ENCODE data around the gene TCOF1. TPM values are rescaled to one million over a fixed set of nuclear protein-coding genes. Genes with fewer than 3 reads are reported as not detected.

The TCOF1 gene
- total RNA-seq, 4 donors from 2014 or later = 9.4 to 40.0 (median 20.1) TPM

DNA sequence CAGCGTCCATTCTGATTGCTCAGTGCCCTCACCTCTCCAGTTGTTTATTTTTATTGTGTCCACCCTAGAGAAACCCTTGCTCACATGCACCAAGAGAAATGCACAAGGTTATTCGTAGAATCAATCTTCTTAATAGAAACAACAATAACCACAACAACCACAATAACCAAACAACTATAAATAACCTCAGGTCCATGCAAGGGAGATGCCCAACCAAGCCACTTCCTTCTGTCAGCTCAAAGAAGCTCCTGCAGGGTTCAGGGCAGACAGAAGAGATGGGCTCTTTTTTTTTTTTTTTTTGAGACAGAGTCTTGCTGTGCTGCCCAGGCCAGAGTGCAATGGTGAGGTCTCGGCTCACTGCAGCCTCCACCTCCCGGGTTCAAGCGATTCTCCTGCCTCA lies 14.9 kb upstream of the TCOF1 start:
- H3K9me3 ChIP-seq = no peaks in the 10 kb centered on the region
- H3K4me1 ChIP-seq = no peaks in the 10 kb centered on the region
- intact Hi-C loops (cut with DNase I; ENCODE audit: low total_unique reads) = loop anchor here (10.0 kb wide), 1 partner anchor 68 kb away; no protein-coding TSS in a partner anchor
- no peaks in the 10 kb centered on the region for H3K27me3 ChIP-seq
- H3K36me3 ChIP-seq = no peaks in the 10 kb centered on the region
- no peak overlapping the region for H3K27ac ChIP-seq
- DNase-seq = no peak
- TF ChIP-seq POLR2A (IDR thresholded peaks at IDR 0.05) = no peak
- TF ChIP-seq, protein P1, sequence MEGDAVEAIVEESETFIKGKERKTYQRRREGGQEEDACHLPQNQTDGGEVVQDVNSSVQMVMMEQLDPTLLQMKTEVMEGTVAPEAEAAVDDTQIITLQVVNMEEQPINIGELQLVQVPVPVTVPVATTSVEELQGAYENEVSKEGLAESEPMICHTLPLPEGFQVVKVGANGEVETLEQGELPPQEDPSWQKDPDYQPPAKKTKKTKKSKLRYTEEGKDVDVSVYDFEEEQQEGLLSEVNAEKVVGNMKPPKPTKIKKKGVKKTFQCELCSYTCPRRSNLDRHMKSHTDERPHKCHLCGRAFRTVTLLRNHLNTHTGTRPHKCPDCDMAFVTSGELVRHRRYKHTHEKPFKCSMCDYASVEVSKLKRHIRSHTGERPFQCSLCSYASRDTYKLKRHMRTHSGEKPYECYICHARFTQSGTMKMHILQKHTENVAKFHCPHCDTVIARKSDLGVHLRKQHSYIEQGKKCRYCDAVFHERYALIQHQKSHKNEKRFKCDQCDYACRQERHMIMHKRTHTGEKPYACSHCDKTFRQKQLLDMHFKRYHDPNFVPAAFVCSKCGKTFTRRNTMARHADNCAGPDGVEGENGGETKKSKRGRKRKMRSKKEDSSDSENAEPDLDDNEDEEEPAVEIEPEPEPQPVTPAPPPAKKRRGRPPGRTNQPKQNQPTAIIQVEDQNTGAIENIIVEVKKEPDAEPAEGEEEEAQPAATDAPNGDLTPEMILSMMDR (IDR thresholded peaks at IDR 0.05) = no peak
- no peak overlapping the region for H3K4me3 ChIP-seq

DNA sequence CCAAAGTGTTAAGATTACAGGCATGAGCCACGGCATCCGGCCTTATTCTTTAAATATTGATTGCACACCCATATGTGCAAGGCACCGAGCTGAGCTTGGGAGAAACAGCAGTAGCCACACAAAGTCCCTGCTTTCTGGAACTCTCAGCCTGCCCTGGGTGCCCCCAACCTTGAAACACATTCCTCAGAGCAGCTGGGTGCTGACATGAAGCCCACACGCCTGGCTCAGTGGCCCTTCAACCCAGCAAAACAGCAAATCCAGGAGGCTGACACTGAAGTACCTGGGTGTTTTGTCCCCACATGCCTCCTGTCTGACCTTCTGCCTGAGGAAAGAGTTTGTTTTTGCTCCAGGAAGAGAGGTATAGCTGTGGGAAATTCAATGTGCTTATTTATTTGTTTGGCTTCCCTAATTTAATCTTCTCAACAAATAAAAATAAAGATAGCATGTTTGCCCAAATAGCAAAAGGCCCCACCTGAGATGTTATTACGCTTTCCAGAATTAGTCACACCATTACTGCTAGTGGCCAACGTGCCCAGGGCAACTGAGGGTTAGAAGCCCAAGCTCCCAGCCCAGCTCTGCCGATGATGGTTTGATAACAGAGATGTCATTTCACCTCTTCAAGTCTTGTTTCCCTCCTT lies 13.4 kb upstream of the TCOF1 start:
- DNase-seq = no peak
- H3K27me3 ChIP-seq = no peaks in the 10 kb centered on the region
- H3K9me3 ChIP-seq = no peaks in the 10 kb centered on the region

DNA sequence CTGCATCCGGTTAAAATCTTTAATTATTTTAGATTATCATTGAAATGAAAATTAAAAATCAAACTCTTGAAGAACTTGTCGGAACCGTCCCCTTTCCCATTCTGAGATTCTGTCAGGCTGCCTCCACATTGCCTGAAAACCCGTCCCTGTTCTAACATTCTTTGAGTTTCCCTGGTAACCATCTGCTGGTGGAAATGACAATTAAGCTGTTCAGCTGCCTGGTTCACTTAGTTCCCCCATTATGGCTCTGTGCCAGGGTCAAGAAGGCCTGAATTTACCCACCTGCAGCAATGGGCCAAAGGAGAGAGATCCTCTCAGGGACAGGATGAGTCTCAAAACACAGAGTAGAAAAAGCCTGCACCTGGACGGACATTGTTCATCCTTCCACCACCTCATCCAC lies 11.8 kb upstream of the TCOF1 start:
- no peak overlapping the region for H3K4me3 ChIP-seq
- TF ChIP-seq, protein P1 (IDR thresholded peaks at IDR 0.05) = no peak
- TF ChIP-seq POLR2A (IDR thresholded peaks at IDR 0.05) = no peak
- no peak overlapping the region for H3K27ac ChIP-seq
- intact Hi-C loops (cut with DNase I; ENCODE audit: low total_unique reads) = loop anchor here (10.0 kb wide), 1 partner anchor 71 kb away; no protein-coding TSS in a partner anchor
- no peaks in the 10 kb centered on the region for H3K4me1 ChIP-seq
- H3K36me3 ChIP-seq = no peaks in the 10 kb centered on the region
- H3K27me3 ChIP-seq = no peaks in the 10 kb centered on the region
- no peak for DNase-seq
- H3K9me3 ChIP-seq = no peaks in the 10 kb centered on the region

More for the DNA sequence above, 13.4 kb upstream of the TCOF1 start:
- H3K4me1 ChIP-seq = no peaks in the 10 kb centered on the region
- intact Hi-C loops (cut with DNase I; ENCODE audit: low total_unique reads) = loop anchor here (10.0 kb wide), 1 partner anchor 69 kb away; no protein-coding TSS in a partner anchor
- no peak overlapping the region for H3K27ac ChIP-seq
- TF ChIP-seq POLR2A (IDR thresholded peaks at IDR 0.05) = no peak
- TF ChIP-seq, protein P1 (IDR thresholded peaks at IDR 0.05) = no peak
- H3K36me3 ChIP-seq = no peaks in the 10 kb centered on the region
- no peak overlapping the region for H3K4me3 ChIP-seq

DNA sequence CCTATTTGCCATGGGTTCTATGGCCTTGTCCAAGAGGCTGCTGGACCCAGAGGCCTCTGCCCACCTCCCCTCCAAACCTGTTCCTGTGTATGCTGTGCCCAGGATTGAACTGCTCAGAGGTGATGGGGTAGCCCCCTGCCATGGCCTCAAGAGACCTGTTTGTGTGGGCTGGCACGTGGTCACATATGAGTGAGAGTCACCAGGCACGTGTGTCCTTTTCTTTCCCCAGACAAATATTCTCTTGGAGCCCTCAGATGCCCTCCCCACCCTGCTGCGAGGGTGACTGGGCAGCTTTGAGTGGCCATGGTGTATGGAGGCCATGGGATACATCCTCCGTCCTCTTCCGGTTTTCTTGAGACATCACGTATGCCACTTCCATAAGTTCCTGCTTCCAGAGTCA lies 10.9 kb upstream of the TCOF1 start:
- Histone ChIP-seq H3K4me3 (no peak overlapping the region), H3K27ac (no peak overlapping the region), H3K9me3 (no peaks in the 10 kb centered on the region), H3K4me1 (no peaks in the 10 kb centered on the region), H3K27me3 (no peaks in the 10 kb centered on the region), H3K36me3 (no peaks in the 10 kb centered on the region)
- intact Hi-C loops (cut with DNase I; ENCODE audit: low total_unique reads) = loop anchor here (10.0 kb wide), 1 partner anchor 72 kb away; no protein-coding TSS in a partner anchor
- no peak for DNase-seq
- TF ChIP-seq POLR2A (IDR thresholded peaks at IDR 0.05) = no peak
- TF ChIP-seq, protein P1 (IDR thresholded peaks at IDR 0.05) = no peak

DNA sequence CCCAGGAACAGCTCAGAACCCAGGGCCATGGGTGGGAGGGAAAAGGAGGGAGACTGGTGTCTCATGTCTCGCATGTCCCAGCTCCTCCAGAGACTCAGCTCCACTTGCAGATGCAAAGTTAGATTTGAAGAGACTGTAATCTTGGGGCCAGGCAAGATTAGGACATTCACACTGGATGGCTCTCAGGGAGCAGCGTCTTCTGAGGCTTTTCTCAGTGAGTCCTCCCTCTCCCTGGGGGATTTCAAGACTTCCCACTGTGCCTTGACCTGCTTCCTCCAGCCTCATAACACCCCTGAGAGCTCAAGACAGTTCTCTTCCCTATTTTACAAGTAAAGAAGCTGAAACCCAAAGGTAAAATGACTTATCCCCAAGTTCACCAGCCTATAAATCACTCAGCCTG lies 10.5 kb upstream of the TCOF1 start:
- Histone ChIP-seq H3K4me1 (no peaks in the 10 kb centered on the region), H3K9me3 (no peaks in the 10 kb centered on the region), H3K27me3 (no peaks in the 10 kb centered on the region), H3K36me3 (no peaks in the 10 kb centered on the region), H3K27ac (no peak overlapping the region), H3K4me3 (no peak overlapping the region)
- intact Hi-C loops (cut with DNase I; ENCODE audit: low total_unique reads) = loop anchor here (10.0 kb wide), 1 partner anchor 72 kb away; no protein-coding TSS in a partner anchor
- no peak for TF ChIP-seq POLR2A (IDR thresholded peaks at IDR 0.05)
- TF ChIP-seq, protein P1 (IDR thresholded peaks at IDR 0.05) = no peak
- DNase-seq = no peak
